WERI-Rb-1 (cell line): ENCODE results near the gene SOX18.
A peak's percentile ranks its signal among the peaks of the same experiment; 100 is the strongest.

Source experiments
- DNase-seq: peaks from one replicate; pipeline ENCODE4 v3.0.0-alpha.2; 2020
- H3K27ac ChIP-seq: fragments of 250-450 bp; sonication (Bioruptor Pico); 2 replicates; pipeline ENCODE4 v1.5.1; 2020; ENCODE audit warnings: mild to moderate bottlenecking, moderate library complexity
- H3K27me3 ChIP-seq: fragments of 250-450 bp; sonication (Bioruptor Pico); 2 replicates; pipeline ENCODE4 v1.5.1; 2021; ENCODE audit warnings: mild to moderate bottlenecking, low read depth, moderate library complexity; ENCODE audit not compliant: insufficient read depth, severe bottlenecking
- H3K36me3 ChIP-seq: fragments of 250-450 bp; sonication (Bioruptor Pico); 2 replicates; pipeline ENCODE4 v1.5.1; 2020; ENCODE audit warnings: mild to moderate bottlenecking, moderate library complexity
- H3K4me3 ChIP-seq: 2 replicates; pipeline ENCODE4 v1.5.1; 2011; ENCODE audit warnings: low read depth, mild to moderate bottlenecking, control low read depth, low read length
- H3K9me3 ChIP-seq: fragments of 250-450 bp; sonication (Bioruptor Pico); 2 replicates; pipeline ENCODE4 v1.5.1; 2021; ENCODE audit warnings: mild to moderate bottlenecking, moderate library complexity; ENCODE audit not compliant: severe bottlenecking
- TF ChIP-seq, protein P1 (sequence below): IDR thresholded peaks from 2 replicates; pipeline ENCODE4 v1.5.1; 2011; ENCODE audit warnings: low read depth, mild to moderate bottlenecking, control low read depth, inconsistent platforms, low read length

Gene SOX18

DNA sequence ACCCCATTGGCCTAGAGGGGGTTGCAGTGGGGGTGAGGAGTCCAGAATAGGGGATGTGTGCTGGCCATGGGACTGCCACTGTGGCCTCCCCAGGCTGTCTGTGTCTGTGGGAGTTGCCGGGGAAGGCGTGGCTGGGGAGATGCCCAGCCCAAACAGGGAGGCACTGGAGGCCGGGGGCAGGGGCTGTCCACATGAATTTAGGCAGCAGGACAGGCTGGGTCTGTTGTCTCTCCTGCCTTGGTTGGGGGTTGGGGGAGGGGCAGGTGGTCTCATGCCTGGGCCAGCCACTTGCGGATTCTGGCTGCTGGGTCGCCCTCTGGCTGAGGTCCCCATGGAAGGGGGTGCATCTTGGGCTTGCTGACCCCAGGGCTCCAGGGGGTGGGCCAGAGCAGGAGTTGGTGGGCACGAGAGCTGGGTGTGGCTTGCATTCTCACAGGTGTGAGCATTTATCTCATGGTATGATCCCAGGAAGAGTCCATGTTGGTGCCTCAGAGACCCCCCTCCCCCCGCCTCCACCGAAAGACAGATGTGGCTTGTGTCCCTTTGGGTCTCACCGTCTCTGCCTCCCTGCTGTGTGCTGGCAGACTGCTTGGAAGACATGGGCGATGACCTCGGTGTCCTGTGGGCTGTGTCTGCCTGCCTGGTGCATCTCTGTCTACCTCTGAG is 4.0 kb downstream of the SOX18 start:
- TF ChIP-seq, protein P1, sequence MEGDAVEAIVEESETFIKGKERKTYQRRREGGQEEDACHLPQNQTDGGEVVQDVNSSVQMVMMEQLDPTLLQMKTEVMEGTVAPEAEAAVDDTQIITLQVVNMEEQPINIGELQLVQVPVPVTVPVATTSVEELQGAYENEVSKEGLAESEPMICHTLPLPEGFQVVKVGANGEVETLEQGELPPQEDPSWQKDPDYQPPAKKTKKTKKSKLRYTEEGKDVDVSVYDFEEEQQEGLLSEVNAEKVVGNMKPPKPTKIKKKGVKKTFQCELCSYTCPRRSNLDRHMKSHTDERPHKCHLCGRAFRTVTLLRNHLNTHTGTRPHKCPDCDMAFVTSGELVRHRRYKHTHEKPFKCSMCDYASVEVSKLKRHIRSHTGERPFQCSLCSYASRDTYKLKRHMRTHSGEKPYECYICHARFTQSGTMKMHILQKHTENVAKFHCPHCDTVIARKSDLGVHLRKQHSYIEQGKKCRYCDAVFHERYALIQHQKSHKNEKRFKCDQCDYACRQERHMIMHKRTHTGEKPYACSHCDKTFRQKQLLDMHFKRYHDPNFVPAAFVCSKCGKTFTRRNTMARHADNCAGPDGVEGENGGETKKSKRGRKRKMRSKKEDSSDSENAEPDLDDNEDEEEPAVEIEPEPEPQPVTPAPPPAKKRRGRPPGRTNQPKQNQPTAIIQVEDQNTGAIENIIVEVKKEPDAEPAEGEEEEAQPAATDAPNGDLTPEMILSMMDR, result no peak
- H3K27me3 ChIP-seq, result no peaks in the 10 kb centered on the region
- no peaks in the 10 kb centered on the region for H3K9me3 ChIP-seq
- no peak overlapping the region for H3K27ac ChIP-seq
- H3K36me3 ChIP-seq, result no peaks in the 10 kb centered on the region
- no peak overlapping the region for H3K4me3 ChIP-seq
- DNase-seq, result no peak

DNA sequence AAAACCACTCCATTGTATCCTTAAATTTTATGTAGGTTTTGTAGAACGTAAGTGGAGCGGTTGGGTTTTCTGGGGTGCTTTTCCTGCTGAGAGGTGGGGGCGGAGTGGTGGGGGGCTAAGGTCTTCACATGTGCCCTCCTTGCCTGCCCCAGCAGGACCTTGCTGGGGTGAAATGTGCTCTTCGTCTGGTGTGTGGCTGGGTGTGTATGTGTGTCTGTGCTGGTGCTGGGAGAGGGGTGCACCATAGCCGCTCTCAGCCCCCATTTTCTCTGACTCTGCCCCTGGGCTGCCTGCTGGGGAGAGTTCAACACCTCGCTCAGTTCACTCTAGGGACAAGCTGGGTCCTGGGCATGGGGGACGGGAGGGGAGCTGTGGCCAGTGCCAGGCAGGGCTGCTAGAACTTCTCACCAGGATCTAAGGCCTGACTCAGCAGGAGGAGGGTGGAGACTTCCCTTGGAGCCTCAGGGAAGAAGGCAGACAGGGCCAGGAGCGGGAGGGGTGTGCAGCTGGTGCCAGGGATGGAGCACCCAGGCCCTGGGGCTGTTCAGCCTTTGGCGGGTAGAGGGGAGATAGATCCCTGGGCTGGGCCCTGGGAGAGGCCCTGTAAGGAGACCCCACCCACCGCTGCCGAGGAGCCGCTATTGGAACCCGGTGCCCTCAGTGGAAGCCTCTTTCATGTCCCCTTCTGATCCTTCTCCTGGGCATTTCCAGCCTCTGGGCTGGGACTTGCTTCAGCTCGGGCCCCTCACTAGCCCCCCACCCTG is 4.8 kb downstream of the SOX18 start:
- DNase-seq, result no peak
- H3K27me3 ChIP-seq, result no peaks in the 10 kb centered on the region

DNA sequence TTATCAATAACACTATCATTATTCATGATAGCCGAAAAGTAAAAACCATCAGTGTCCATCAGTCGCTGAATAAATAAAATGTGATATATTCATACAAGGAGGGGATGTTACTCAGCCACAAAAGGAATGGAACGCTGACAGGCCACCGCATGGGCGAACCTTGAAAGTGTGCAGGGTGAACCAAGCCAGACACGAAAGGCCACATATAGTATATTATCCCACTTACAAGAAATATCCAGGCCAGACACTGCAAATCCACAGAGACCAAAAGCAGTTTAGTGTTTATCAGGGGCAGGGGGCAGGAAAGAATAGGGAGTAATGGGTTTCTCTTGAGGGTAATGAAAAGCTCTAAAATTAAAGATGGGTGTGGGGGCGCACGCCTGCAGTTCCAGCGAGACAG is 5.7 kb downstream of the SOX18 start:
- Histone ChIP-seq H3K4me3 (no peak overlapping the region), H3K9me3 (no peaks in the 10 kb centered on the region), H3K27ac (no peak overlapping the region), H3K36me3 (no peaks in the 10 kb centered on the region), H3K27me3 (no peaks in the 10 kb centered on the region)
- TF ChIP-seq, protein P1, result no peak
- no peak for DNase-seq

More for the DNA sequence above, 4.8 kb downstream of the SOX18 start:
- no peak overlapping the region for H3K4me3 ChIP-seq
- no peaks in the 10 kb centered on the region for H3K36me3 ChIP-seq
- H3K27ac ChIP-seq, result no peak overlapping the region
- TF ChIP-seq, protein P1, result no peak
- H3K9me3 ChIP-seq, result no peaks in the 10 kb centered on the region

DNA sequence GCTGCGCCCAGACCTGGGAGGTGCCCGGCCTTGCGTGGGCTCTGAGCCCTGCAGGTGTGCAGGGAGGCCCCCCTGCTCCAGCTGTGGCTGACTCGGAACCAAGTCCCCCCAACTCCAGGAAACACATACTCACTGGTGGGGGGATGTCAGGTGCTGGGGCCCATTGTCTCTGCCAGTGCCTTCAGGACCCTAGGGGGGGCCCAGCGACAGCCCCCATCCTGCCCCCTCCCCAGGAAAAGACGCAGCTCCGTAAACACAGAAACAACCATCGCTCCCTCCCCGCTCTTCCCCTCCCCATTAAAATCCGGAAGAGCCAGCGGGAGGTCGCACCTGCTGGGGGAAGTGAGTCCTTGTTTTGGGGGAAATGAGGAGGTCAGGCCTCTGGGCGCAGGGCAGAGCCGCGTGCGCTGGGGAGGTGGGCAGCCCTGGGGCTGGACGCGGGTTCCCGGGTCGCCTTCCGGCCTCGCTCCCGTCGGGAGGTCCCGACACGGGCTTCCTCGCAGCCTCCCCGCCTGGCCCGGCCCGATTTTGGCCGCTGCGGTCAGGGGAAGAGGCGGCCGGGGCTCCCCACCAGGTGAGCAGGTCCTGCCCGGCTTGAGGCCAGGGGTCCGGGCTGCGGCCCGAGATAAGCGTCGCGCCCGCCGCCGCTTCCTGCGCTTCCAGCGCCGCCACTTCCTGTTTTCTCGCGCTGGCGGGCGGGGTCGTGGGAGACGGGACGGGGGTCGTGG is 7.2 kb downstream of the SOX18 start:
- TF ChIP-seq, protein P1, result no peak
- no peak overlapping the region for H3K27ac ChIP-seq
- H3K9me3 ChIP-seq, result no peaks in the 10 kb centered on the region
- DNase-seq, result no peak
- H3K4me3 ChIP-seq, result peak overlapping the region; percentile 52
- H3K27me3 ChIP-seq, result no peaks in the 10 kb centered on the region
- no peaks in the 10 kb centered on the region for H3K36me3 ChIP-seq

DNA sequence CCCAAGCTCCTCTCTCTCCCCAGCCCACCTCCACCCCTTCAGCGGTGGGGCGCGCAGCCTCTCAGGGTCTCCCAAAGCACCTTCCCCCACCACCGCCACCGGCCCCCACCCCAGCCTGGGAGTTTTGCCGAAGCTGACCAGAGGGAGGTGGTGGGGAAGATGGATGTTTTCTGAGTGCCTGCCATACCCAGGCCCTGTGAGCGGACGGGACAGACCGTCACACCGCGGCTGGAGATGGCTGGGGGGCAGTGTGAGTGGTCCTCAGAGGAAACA is 7.7 kb downstream of the SOX18 start:
- TF ChIP-seq, protein P1, result no peak
- DNase-seq, result no peak
- no peaks in the 10 kb centered on the region for H3K27me3 ChIP-seq
- H3K9me3 ChIP-seq, result no peaks in the 10 kb centered on the region
- H3K4me3 ChIP-seq, result peak overlapping the region; percentile 52
- H3K27ac ChIP-seq, result no peak overlapping the region
- H3K36me3 ChIP-seq, result no peaks in the 10 kb centered on the region
